ENCODE measurements around the gene MAP3K6. TPM values are rescaled to one million over a fixed set of nuclear protein-coding genes. Genes with fewer than 3 reads are reported as not detected.

The MAP3K6 gene
- polyA plus RNA-seq, 2 of the 4 experiments (the other 2 are of a cell fraction): 3.6 to 8.5 TPM

DNA sequence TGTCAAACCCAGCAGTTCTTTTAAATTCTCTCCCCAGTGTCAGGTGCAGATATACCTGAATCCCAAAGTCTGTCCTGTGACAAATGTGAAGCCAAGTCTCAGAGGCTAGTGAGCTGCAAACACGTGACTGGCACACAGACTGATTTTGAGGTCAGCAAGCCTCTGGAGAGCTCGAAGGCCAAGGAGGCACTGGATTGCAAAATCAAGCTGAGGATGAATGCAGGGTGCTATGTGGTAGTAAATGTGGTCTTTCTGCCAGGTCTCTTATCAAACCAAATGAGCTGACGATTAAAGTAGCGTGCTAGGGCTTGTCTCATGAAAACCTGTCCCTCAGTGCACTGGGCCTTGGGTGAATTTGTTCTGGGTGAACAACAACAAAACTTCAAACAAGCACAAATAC lies 46.2 kb upstream of the MAP3K6 start:
- H3K4me1 ChIP-seq: peaks cover 2% of the 10 kb centered on the region
- no peak overlapping the region for H3K4me2 ChIP-seq
- no peak overlapping the region for H3K27ac ChIP-seq
- no peaks in the 10 kb centered on the region for H3K9me3 ChIP-seq
- WGBS (ENCODE audit: missing lambda C conversion rate): 95% methylated on average over 4 of the region's 4 CpGs
- POLR2A ChIA-PET: no interaction called here
- no peak for FAIRE-seq
- CTCF ChIA-PET: interaction anchor here (0.8 to 7.9 kb wide), 7 partner anchors 17 to 256 kb away, joined by 3 to 66 read pairs (median 5); partner anchors contain the start of gene AHDC1
- TF ChIP-seq ZC3H11A (IDR thresholded peaks at IDR 0.05) (no peak), CHD2 (IDR thresholded peaks at IDR 0.05; ENCODE audit: low read length, partially characterized antibody) (no peak), E2F6 (IDR thresholded peaks at IDR 0.05; ENCODE audit: borderline replicate concordance, low read depth) (no peak), NR3C1 (IDR thresholded peaks at IDR 0.05) (no peak), JUNB (IDR thresholded peaks at IDR 0.05) (no peak), RCOR1 (IDR thresholded peaks at IDR 0.05; ENCODE audit: low read depth, low read length) (no peak), ZFP36 (IDR thresholded peaks at IDR 0.05; ENCODE audit: borderline replicate concordance, partially characterized antibody) (no peak), ESRRA (IDR thresholded peaks at IDR 0.05; ENCODE audit: borderline replicate concordance, low read length) (no peak), TP53 (CRISPR knock-in tag; IDR thresholded peaks at IDR 0.05) (no peak), FOXS1 (CRISPR knock-in tag; IDR thresholded peaks at IDR 0.05) (no peak), CBX8 (IDR thresholded peaks at IDR 0.05) (no peak), EHF (CRISPR knock-in tag; IDR thresholded peaks at IDR 0.05) (no peak), CBX2 (IDR thresholded peaks at IDR 0.05; ENCODE audit: borderline replicate concordance, low read depth) (no peak)
- TF ChIP-seq, protein P1, sequence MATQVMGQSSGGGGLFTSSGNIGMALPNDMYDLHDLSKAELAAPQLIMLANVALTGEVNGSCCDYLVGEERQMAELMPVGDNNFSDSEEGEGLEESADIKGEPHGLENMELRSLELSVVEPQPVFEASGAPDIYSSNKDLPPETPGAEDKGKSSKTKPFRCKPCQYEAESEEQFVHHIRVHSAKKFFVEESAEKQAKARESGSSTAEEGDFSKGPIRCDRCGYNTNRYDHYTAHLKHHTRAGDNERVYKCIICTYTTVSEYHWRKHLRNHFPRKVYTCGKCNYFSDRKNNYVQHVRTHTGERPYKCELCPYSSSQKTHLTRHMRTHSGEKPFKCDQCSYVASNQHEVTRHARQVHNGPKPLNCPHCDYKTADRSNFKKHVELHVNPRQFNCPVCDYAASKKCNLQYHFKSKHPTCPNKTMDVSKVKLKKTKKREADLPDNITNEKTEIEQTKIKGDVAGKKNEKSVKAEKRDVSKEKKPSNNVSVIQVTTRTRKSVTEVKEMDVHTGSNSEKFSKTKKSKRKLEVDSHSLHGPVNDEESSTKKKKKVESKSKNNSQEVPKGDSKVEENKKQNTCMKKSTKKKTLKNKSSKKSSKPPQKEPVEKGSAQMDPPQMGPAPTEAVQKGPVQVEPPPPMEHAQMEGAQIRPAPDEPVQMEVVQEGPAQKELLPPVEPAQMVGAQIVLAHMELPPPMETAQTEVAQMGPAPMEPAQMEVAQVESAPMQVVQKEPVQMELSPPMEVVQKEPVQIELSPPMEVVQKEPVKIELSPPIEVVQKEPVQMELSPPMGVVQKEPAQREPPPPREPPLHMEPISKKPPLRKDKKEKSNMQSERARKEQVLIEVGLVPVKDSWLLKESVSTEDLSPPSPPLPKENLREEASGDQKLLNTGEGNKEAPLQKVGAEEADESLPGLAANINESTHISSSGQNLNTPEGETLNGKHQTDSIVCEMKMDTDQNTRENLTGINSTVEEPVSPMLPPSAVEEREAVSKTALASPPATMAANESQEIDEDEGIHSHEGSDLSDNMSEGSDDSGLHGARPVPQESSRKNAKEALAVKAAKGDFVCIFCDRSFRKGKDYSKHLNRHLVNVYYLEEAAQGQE (IDR thresholded peaks at IDR 0.05): no peak
- TF ChIP-seq, protein P2, sequence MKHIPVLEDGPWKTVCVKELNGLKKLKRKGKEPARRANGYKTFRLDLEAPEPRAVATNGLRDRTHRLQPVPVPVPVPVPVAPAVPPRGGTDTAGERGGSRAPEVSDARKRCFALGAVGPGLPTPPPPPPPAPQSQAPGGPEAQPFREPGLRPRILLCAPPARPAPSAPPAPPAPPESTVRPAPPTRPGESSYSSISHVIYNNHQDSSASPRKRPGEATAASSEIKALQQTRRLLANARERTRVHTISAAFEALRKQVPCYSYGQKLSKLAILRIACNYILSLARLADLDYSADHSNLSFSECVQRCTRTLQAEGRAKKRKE (CRISPR knock-in tag; IDR thresholded peaks at IDR 0.05; ENCODE audit: low read depth): no peak
- TF ChIP-seq, protein P3, sequence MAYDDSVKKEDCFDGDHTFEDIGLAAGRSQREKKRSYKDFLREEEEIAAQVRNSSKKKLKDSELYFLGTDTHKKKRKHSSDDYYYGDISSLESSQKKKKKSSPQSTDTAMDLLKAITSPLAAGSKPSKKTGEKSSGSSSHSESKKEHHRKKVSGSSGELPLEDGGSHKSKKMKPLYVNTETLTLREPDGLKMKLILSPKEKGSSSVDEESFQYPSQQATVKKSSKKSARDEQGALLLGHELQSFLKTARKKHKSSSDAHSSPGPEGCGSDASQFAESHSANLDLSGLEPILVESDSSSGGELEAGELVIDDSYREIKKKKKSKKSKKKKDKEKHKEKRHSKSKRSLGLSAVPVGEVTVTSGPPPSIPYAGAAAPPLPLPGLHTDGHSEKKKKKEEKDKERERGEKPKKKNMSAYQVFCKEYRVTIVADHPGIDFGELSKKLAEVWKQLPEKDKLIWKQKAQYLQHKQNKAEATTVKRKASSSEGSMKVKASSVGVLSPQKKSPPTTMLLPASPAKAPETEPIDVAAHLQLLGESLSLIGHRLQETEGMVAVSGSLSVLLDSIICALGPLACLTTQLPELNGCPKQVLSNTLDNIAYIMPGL (CRISPR knock-in tag; IDR thresholded peaks at IDR 0.05; ENCODE audit: borderline replicate concordance): no peak
- no peak overlapping the region for H3K4me3 ChIP-seq
- DNase-seq (ENCODE audit: low read depth in 1 of 2, low spot score in 1 of 2): no peak
- ATAC-seq: no peak

DNA sequence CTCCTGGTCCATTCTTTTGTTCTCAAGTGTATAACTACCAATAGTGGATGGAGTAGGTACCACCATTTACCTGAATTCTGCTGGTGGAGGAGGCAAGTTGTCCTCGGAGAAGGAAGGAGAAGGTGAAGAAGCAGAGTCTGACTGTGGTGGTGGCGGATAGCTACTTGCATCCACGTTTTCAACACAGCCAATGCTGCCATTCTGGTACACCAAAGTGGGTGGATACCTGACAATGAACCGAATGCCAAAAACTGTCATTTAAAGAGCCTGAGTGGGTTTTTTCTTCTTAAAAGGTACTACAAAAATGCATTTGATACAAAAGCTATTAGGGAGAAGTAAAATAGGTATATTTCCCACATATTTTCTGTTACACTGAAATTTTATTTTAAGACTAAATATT lies 45.7 kb upstream of the MAP3K6 start:
- no peaks in the 10 kb centered on the region for H3K9me3 ChIP-seq
- no peak overlapping the region for H3K4me2 ChIP-seq
- FAIRE-seq (no peak), DNase-seq (ENCODE audit: low read depth in 1 of 2, low spot score in 1 of 2) (no peak), ATAC-seq (no peak)
- no peak for TF ChIP-seq ZFP36 (IDR thresholded peaks at IDR 0.05; ENCODE audit: borderline replicate concordance, partially characterized antibody)
- TF ChIP-seq HOXB13 (CRISPR knock-in tag; IDR thresholded peaks at IDR 0.05; ENCODE audit: low read depth): no peak
- no peak for TF ChIP-seq RAD21 (conservative IDR thresholded peaks at IDR 0.05 in 1 of 2, IDR thresholded peaks at IDR 0.05 in 1 of 2)
- TF ChIP-seq CHD2 (IDR thresholded peaks at IDR 0.05; ENCODE audit: low read length, partially characterized antibody): no peak
- no peak overlapping the region for H3K4me3 ChIP-seq
- H3K4me1 ChIP-seq: no peaks in the 10 kb centered on the region
- no peak overlapping the region for H3K27ac ChIP-seq
- POLR2A ChIA-PET: no interaction called here
- WGBS (ENCODE audit: missing lambda C conversion rate): 88% methylated on average over 4 of the region's 4 CpGs
- CTCF ChIA-PET: interaction anchor here (1.1 to 7.9 kb wide), 4 partner anchors 16 to 193 kb away, joined by 3 to 66 read pairs (median 17); partner anchors contain the start of gene AHDC1
